Measurements from ENCODE around the gene GOLPH3. TPM values are rescaled to one million over a fixed set of nuclear protein-coding genes. Genes with fewer than 3 reads are reported as not detected.

The GOLPH3 gene
- total and polyA plus RNA-seq, 2 of the 4 experiments (the other 2 are of a cell fraction), result 38.2 to 41.3 TPM

- H2BK15ac ChIP-seq (ENCODE audit: low read depth, low read length), result no peak overlapping the region
- no peaks in the 10 kb centered on the region for H3K79me1 ChIP-seq (ENCODE audit: low read depth in 1 of 2, low read length in 2 of 2)
- no TSS peak for BruUV-seq (replicated peaks)
- peak; percentile 84 for TF ChIP-seq SMC3 (IDR thresholded peaks at IDR 0.05; ENCODE audit: low read depth, low read length)
- no peak for TF ChIP-seq RCOR1 (IDR thresholded peaks at IDR 0.05; ENCODE audit: insufficient replicate concordance, low read length)
- TF ChIP-seq POLR2A (IDR thresholded peaks at IDR 0.05; ENCODE audit: low read depth, low read length), result no peak
- TF ChIP-seq RAD21 (IDR thresholded peaks at IDR 0.05; ENCODE audit: low read length), result peak; percentile 91
- TF ChIP-seq, protein P1, sequence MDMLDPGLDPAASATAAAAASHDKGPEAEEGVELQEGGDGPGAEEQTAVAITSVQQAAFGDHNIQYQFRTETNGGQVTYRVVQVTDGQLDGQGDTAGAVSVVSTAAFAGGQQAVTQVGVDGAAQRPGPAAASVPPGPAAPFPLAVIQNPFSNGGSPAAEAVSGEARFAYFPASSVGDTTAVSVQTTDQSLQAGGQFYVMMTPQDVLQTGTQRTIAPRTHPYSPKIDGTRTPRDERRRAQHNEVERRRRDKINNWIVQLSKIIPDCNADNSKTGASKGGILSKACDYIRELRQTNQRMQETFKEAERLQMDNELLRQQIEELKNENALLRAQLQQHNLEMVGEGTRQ (IDR thresholded peaks at IDR 0.05; ENCODE audit: low read depth, low read length), result no peak
- no peak for TF ChIP-seq MXI1 (IDR thresholded peaks at IDR 0.05; ENCODE audit: borderline replicate concordance, low read depth, low read length)
- no peak for TF ChIP-seq RFX5 (IDR thresholded peaks at IDR 0.05; ENCODE audit: low read depth, low read length)
- TF ChIP-seq MAFK (IDR thresholded peaks at IDR 0.05; ENCODE audit: low read depth, low read length), result no peak
- TF ChIP-seq MAZ (IDR thresholded peaks at IDR 0.05; ENCODE audit: borderline replicate concordance, low read depth, low read length), result no peak
- TF ChIP-seq FOS (IDR thresholded peaks at IDR 0.05; ENCODE audit: low read depth, low read length), result no peak
- TF ChIP-seq CHD1 (IDR thresholded peaks at IDR 0.05; ENCODE audit: low read depth, low read length), result no peak
- TF ChIP-seq NFE2L2 (IDR thresholded peaks at IDR 0.05; ENCODE audit: low read depth, low read length), result no peak
- TF ChIP-seq BHLHE40 (IDR thresholded peaks at IDR 0.05; ENCODE audit: low read depth, low read length), result no peak
- TF ChIP-seq CTCF (conservative IDR thresholded peaks at IDR 0.05; ENCODE audit: low read depth, low read length), result peak; percentile 84
- no peak overlapping the region for H2BK5ac ChIP-seq (ENCODE audit: low read depth, low read length, poor library complexity, severe bottlenecking)
- no peak overlapping the region for H4K8ac ChIP-seq (ENCODE audit: low read depth in 2 of 2, low read length in 2 of 2)
- no peak overlapping the region for H3K4me3 ChIP-seq (ENCODE audit: insufficient read depth, low read depth, low read length)
- H4K5ac ChIP-seq (ENCODE audit: low read depth, low read length), result no peak overlapping the region
- ChIA-PET POLR2A (ENCODE audit: unreplicated experiment) (no interaction called here), CTCF (interaction anchor here (0.6 to 1.7 kb wide), 28 partner anchors 8 to 484 kb away, joined by 3 to 33 read pairs (median 4); no protein-coding TSS in a partner anchor)
- H2BK120ac ChIP-seq (ENCODE audit: low read depth, low read length), result no peak overlapping the region
- in situ Hi-C loops (cut with MboI; ENCODE audit: low sequenced_read_pairs), result loop anchor here (5.0 to 10.0 kb wide), 3 partner anchors 152 to 495 kb away; no protein-coding TSS in a partner anchor
- ATAC-seq (ENCODE audit: low read depth), result peak; percentile 69
- no peak overlapping the region for H3K23ac ChIP-seq (ENCODE audit: low read depth, low read length)
- no peak overlapping the region for H3K14ac ChIP-seq (replicated peaks; ENCODE audit: low read depth, low read length)
- no peak overlapping the region for H3K56ac ChIP-seq (ENCODE audit: extremely low read depth, insufficient read depth, low read length)
- no CpG with 5 or more reads among the region's 4 CpGs for WGBS, 2 experiments (ENCODE audit: extremely low coverage in 2 of 2, insufficient read length in 1 of 2)
- intact Hi-C loops (cut with micrococcal nuclease), result loop anchor here (1.0 to 2.0 kb wide), 3 partner anchors 148 to 496 kb away; no protein-coding TSS in a partner anchor
- H3K27ac ChIP-seq (ENCODE audit: insufficient read depth, low read length), result no peak overlapping the region
- peaks cover 13% of the 10 kb centered on the region for H3K27me3 ChIP-seq (ENCODE audit: control insufficient read depth, insufficient read depth, low read length)
- no peak overlapping the region for H3K18ac ChIP-seq (ENCODE audit: low read depth, low read length)
- peak; percentile 59 for DNase-seq
- H2AK5ac ChIP-seq (ENCODE audit: low read depth, low read length), result no peak overlapping the region
- H3K4ac ChIP-seq (ENCODE audit: low read depth, low read length), result no peak overlapping the region
- no peaks in the 10 kb centered on the region for H3K4me1 ChIP-seq (ENCODE audit: control insufficient read depth, insufficient read depth, low read length)
- no peaks in the 10 kb centered on the region for H3K36me3 ChIP-seq (ENCODE audit: control insufficient read depth, insufficient read depth, low read length)
- H2BK20ac ChIP-seq (ENCODE audit: low read depth, low read length), result no peak overlapping the region
- no peak overlapping the region for H2AFZ ChIP-seq (replicated peaks; ENCODE audit: low read length, poor library complexity)
- H3K4me2 ChIP-seq (ENCODE audit: low read depth, low read length), result no peak overlapping the region
- H4K91ac ChIP-seq (ENCODE audit: insufficient read depth, low read depth, low read length), result no peak overlapping the region
- dilution Hi-C loops (cut with HindIII; ENCODE audit: low sequenced_read_pairs, unreplicated experiment), result no loop called here
- no peak overlapping the region for H3K9ac ChIP-seq (ENCODE audit: low read depth, low read length)
- no peak overlapping the region for H2AK9ac ChIP-seq (replicated peaks; ENCODE audit: low read depth, low read length, poor library complexity)
- no peaks in the 10 kb centered on the region for H3K9me1 ChIP-seq (ENCODE audit: insufficient read depth, low read length)
- no peaks in the 10 kb centered on the region for H4K20me1 ChIP-seq (ENCODE audit: insufficient read depth, low read length)
- H3K9me3 ChIP-seq (ENCODE audit: control insufficient read depth, insufficient read depth, low read length), result no peaks in the 10 kb centered on the region
Measured at GRCh38 chr5:32076699-32077695, 97.1 kb downstream of the GOLPH3 start.

Measured in IMR-90 (cell line).